ENCODE data around the gene F2R.

Gene F2R

DNA sequence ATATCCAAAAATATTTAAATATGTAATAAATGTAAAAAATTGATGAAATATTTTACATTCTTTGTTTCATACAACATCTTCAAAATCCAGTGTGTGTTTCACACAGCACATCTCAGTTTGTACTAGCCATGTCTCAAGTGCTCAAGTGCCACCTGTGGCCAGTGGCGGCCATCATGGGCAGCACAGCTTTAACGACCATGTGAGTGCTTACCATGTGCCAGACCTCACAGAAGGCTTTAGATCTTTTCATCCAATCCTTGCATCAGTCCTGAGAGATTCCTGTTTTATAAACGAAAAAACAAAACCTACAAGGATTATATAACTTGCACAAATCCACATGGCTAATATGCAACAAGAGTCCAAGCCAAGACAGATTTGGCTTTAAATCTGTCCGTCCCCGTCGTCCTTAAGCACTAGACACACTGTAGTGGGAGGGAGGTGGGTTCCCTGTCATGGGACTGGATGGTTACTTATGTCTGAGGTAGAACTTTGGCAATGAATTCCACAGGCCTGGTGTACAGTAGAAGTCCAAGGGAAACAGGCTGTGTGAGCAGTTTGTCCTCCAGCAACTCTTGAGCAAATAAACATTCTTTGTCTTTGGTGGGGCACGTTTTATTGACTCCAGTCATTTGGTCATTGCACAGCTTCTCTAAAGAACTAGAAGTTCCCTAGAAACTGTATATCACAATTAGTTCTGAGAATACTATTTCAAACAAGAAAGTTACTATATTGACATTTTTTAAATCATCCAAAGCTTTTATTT, 25.0 kb upstream of the F2R start:
- DNase-seq: no peak

GRCh38 chr5:76691467-76692273, 24.3 kb upstream of the F2R start:
- no peak for DNase-seq

DNA sequence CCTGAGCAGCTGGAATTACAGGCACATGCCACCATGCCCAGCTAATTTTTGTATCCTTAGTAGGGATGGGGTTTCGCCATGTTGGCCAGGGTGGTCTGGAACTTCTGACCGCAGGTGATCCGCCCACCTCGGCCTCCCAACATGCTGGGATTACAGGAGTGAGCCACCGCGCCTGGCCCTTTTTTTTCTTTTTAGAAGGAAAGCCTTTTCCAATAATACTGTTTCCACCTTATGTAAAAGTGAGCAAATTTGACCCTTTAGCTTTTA, 23.7 kb upstream of the F2R start:
- no peak for DNase-seq

DNA sequence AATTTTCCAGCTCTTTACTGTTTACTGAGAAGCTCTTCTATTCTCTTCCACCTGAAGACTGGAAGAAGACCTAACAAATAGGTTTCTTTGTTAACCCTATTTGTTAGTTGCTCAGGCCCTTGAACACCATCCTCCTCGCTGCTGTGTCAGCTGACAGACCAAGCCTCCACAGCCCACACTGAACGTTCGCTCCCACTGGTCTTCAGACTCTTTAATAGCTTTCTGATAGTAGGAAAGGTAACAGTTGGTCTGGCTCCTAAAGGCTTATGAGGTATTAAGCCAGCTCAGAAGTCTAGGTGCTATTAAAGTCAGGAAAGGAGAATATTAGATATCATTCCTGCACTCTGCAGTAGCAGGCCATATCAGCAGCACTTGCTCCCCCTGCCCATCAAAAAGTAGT, 23.3 kb upstream of the F2R start:
- DNase-seq: no peak

- no peak for DNase-seq
These were observed 22.8 kb upstream of the F2R start for GRCh38 chr5:76693141-76693540.

- no peak for DNase-seq
These were observed 21.6 kb upstream of the F2R start for GRCh38 chr5:76694317-76694716.

DNA sequence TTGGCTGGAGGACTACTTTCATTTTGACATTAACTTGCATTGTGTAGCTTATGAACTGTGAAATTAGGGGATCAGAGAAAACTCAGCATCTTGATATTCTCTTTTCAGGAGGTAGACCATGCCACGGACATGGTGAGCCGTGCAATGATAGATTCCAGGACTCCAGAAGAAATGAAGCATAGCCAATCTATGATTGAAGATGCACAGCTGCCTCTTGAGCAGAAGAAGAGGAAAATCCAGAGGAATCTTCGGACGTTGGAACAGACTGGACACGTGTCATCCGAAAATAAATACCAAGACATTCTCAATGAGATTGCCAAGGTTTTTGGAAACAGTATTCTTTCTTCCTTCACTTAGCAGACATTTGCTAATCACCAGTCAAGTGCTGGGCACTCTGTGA, 20.6 kb upstream of the F2R start:
- no peak for DNase-seq

GRCh38 chr5:76696251-76696650, 19.7 kb upstream of the F2R start:
- no peak for DNase-seq

DNA sequence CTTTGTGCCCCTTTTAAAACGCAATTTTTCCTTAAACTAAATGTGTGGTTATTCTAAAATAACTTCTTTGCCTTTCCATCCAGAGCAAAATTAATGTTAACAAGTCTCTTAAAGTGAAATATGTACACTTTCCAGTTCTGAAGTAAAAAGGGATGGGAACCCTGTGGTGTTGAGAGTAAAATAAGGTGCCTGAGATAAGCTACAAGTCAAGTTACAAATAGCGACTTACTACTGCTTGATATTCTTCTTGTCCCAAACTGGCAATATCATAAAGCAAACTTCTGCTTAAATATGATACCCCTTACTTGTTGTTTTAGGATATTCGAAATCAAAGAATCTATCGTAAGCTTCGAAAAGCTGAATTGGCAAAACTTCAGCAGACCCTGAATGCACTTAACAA, 18.3 kb upstream of the F2R start:
- no peak for DNase-seq

DNA sequence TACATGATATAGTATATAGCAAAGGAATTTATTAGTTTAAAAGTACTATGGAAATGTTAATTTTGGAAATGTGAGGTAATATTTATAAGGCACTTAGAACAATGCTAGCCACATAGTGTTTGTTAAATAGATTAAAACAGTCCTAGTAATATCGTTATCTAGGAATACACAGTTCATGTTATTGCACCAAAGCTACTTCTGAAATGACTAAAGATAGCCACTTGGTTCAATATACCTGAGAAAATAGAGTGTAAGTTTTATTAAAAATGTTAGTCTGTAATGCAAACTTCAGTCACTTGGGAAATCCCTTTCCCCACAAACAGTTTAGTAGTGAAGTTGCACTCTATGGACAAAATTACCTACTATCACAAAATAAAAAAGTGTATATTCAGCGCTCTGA, 15.4 kb upstream of the F2R start:
- DNase-seq: no peak

GRCh38 chr5:76701298-76701697, 14.6 kb upstream of the F2R start:
- no peak for DNase-seq

DNA sequence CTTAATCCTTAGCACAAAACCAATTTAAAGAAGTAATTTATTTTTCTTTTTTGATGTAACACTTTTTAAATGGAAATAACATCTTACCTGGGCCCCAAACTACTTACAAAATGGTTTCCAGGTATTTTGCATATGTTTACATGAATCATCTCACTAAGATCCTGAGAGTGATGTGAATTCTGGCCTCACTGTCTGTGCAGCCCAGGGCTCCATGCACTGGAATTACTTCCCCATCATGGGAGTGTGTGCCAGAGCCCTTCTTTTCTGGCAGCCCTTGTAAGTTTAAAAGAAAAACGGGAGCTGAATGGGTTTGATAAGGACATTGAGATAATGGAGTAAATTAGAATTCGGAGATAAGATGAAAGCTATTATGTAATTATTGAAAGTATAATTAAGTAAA, 12.2 kb upstream of the F2R start:
- DNase-seq: no peak

GRCh38 chr5:76704131-76704663, 11.7 kb upstream of the F2R start:
- DNase-seq: no peak

- DNase-seq: no peak
These were observed 10.4 kb upstream of the F2R start for GRCh38 chr5:76705574-76705973.

DNA sequence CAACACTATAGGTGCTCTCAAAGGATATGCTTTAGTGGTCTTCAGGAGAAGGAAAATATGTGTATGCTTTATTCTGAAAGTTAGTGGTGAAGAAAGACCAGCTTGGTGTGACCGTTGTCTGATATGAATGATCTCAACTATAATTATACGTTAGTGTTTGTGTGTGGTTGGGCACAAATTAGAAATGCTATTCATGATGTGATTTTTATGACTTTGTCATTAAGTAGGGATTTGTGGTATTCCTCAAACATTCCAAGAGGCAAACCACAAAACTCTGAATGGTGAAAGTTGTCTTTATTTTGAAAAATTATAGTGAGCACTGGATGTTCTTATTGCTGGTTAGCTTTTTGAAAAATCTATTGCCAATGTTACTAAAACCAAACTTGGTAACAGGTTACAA, 6.2 kb upstream of the F2R start:
- DNase-seq: no peak

GRCh38 chr5:76710991-76711390, 4.9 kb upstream of the F2R start:
- no peak for DNase-seq

DNA sequence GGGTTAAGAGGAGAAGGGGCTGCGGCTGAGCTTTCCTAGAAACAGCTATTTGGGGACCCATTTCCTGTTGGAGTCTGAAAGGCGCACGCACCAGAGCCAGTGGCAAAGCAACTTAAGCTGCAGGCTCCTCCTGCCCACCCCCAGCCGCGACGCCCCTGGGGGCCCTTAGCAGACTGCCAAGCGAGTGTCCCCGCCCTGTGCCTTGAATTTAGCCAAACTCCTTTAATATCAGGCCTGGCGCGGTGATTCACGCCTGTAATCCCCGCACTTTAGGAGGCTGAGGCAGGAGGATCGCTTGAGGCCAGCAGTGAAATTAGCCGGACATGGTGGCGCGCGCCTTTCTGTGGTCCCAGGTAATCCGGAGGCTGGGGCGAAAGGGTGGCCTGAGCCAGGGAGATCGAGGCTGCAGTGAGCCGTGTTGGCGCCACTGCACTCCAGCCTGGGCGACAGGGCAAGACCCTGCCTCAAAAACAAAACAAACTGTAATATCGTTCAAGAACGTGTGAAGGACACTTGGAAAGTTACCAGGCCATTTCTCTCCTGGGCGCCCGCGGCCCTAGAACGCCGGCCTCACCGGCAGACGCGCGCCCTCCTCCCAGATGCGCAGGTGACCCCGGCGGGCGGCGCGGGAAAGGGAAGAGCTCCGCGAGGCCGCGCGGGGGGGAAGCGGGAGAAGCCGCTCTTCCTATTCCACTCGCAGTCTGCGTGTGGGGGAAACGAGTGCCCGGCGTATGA, 1.0 kb upstream of the F2R start:
- DNase-seq: no peak

GRCh38 chr5:76715486-76715735, 515 bp upstream of the F2R start:
- no peak for DNase-seq

GRCh38 chr5:76716456-76717157, 681 bp downstream of the F2R start:
- DNase-seq: no peak

GRCh38 chr5:76717222-76718083, 1.5 kb downstream of the F2R start:
- no peak for DNase-seq

GRCh38 chr5:76718381-76718832, 2.5 kb downstream of the F2R start:
- no peak for DNase-seq

DNA sequence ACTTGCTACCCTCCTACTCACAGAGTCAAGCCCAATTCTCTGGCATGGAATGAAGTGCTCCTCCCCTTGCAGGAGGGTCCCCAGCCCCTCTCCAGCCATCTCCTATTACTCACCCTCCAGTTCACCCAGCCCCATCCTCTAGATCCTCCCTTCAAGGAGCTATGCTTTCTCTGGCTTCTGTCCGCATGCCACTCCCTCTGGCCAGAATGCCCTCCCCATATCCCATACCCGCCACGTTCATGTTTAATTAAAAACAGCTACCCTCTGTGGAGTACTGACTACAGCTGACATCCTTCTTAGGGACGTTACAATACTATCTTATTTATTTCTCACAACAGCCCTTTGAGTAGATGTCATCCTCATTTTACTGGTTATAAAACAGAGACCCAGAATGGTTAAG, 3.0 kb downstream of the F2R start:
- DNase-seq: no peak

Measured in NCI-H1048 (cell line).